H1 (cell line): ENCODE data around the gene LCN12. TPM values are rescaled to one million over a fixed set of nuclear protein-coding genes. Genes with fewer than 3 reads are reported as not detected.

ENCODE experiments used
- CTCF ChIA-PET: fragments of 300-600 bp; sonication (Branson Sonifier 250); formaldehyde crosslinking; loops from one replicate; lab custom pipeline; 2021; ENCODE audit not compliant: partially characterized antibody; lab: Charles Lee
- POLR2A ChIA-PET: fragments of 300-600 bp; sonication (Branson Sonifier 250); formaldehyde crosslinking; loops from one replicate; lab custom pipeline; 2021; ENCODE audit warnings: inconsistent platforms; ENCODE audit not compliant: partially characterized antibody; lab: Charles Lee
- DNase-seq, 2 experiments: peaks; one replicate each; pipeline versions ENCODE4 v3.0.0 to v3.0.0-alpha.2; 2010 to 2022; ENCODE audit warnings: low spot score in 2 of 2, low read depth in 1 of 2, mixed read lengths in 1 of 2
- FAIRE-seq: peaks from 2 replicates; lab custom pipeline; 2011; peaks lifted over from hg19 to GRCh38; lab: Jason Lieb, UNC
- H2AFZ ChIP-seq: 2 replicates; pipeline ENCODE4 v1.8.1; 2012; ENCODE audit warnings: low read length, inconsistent platforms
- H2AK5ac ChIP-seq: 2 replicates; pipeline ENCODE4 v1.6.1; 2013; ENCODE audit warnings: low read depth, low read length
- H2BK120ac ChIP-seq: replicated peaks from 2 replicates; pipeline ENCODE3; 2013; ENCODE audit warnings: low read depth, low read length, inconsistent platforms
- H2BK12ac ChIP-seq: 2 replicates; pipeline ENCODE4 v1.6.1; 2013; ENCODE audit warnings: low read depth, low read length
- H2BK15ac ChIP-seq: 2 replicates; pipeline ENCODE4 v1.6.1; 2013; ENCODE audit warnings: low read length
- H2BK20ac ChIP-seq: 2 replicates; pipeline ENCODE4 v1.6.1; 2013; ENCODE audit warnings: low read length
- H2BK5ac ChIP-seq: 2 replicates; pipeline ENCODE4 v1.6.1; 2013; ENCODE audit warnings: low read depth, low read length
- H3K14ac ChIP-seq: 2 replicates; pipeline ENCODE4 v1.6.1; 2013; ENCODE audit warnings: inconsistent platforms; ENCODE audit not compliant: insufficient read length
- H3K18ac ChIP-seq: 2 replicates; pipeline ENCODE4 v1.6.1; 2013; ENCODE audit warnings: low read length; ENCODE audit errors: extremely low read depth
- H3K23ac ChIP-seq: 2 replicates; pipeline ENCODE4 v1.6.1; 2013; ENCODE audit warnings: inconsistent platforms; ENCODE audit not compliant: insufficient read length
- H3K23me2 ChIP-seq: 2 replicates; pipeline ENCODE4 v1.6.1; 2013; ENCODE audit warnings: low read depth, low read length
- H3K27ac ChIP-seq: 2 replicates; pipeline ENCODE4 v1.6.1; 2011; ENCODE audit warnings: low read depth, low read length, inconsistent platforms
- H3K27me3 ChIP-seq, 4 experiments: replicated peaks in 1 of 4; 1 replicate in 1 of 4; 2 replicates in 3 of 4; pipeline versions ENCODE4 v1.6.1 to v1.8.1; 2011 to 2013; ENCODE audit warnings: low read length in 3 of 4, mild to moderate bottlenecking in 3 of 4, inconsistent platforms in 2 of 4, mixed read lengths in 2 of 4, moderate library complexity in 1 of 4; ENCODE audit not compliant: control insufficient read depth in 3 of 4, insufficient read depth in 3 of 4; ENCODE audit errors: extremely low read depth in 1 of 4
- H3K36me3 ChIP-seq, 4 experiments: 2 replicates each; pipeline versions ENCODE4 v1.6.1 to v1.8.1; 2011 to 2013; ENCODE audit warnings: mild to moderate bottlenecking in 4 of 4, low read length in 3 of 4, moderate library complexity in 2 of 4, control low read depth in 1 of 4, inconsistent platforms in 1 of 4; ENCODE audit not compliant: insufficient read depth in 4 of 4, control insufficient read depth in 2 of 4
- H3K4ac ChIP-seq: replicated peaks from 2 replicates; pipeline ENCODE3; 2013; ENCODE audit warnings: low read length, low read depth, mixed read lengths, inconsistent platforms; ENCODE audit not compliant: insufficient read length
- H3K4me1 ChIP-seq, 4 experiments: replicated peaks in 1 of 4; 1 replicate in 1 of 4; 2 replicates in 3 of 4; pipeline versions ENCODE4 v1.6.1 to v1.8.1; 2011 to 2013; ENCODE audit warnings: low read length in 3 of 4, inconsistent platforms in 2 of 4, mixed read lengths in 1 of 4; ENCODE audit not compliant: insufficient read depth in 4 of 4, control insufficient read depth in 3 of 4
- H3K4me2 ChIP-seq, 2 experiments: 2 replicates each; pipeline versions ENCODE4 v1.6.1 to v1.8.1; 2011 to 2013; ENCODE audit warnings: low read depth in 2 of 2, low read length in 2 of 2, control low read depth in 1 of 2, inconsistent platforms in 1 of 2, mild to moderate bottlenecking in 1 of 2; ENCODE audit not compliant: insufficient read depth in 1 of 2
- H3K4me3 ChIP-seq, 4 experiments: fragments of 200-600, 300-600 bp in 1 of 4; sonication (generic), shearing (Covaris generic), sonication (Bioruptor Twin) in 1 of 4; 2 replicates each; pipeline versions ENCODE4 v1.5.1 to v1.8.1; 2011 to 2016; ENCODE audit warnings: low read length in 4 of 4, low read depth in 3 of 4, control low read depth in 2 of 4, inconsistent platforms in 2 of 4, mild to moderate bottlenecking in 2 of 4, mixed read lengths in 1 of 4, moderate library complexity in 1 of 4; ENCODE audit not compliant: insufficient read depth in 2 of 4; ENCODE audit errors: extremely low read depth in 1 of 4
- H3K56ac ChIP-seq: replicated peaks from 2 replicates; pipeline ENCODE3; 2013; ENCODE audit warnings: low read depth, mild to moderate bottlenecking, mixed read lengths, low read length, inconsistent platforms; ENCODE audit not compliant: insufficient read length
- H3K79me1 ChIP-seq: 2 replicates; pipeline ENCODE4 v1.6.1; 2013; ENCODE audit warnings: low read depth, low read length, control low read depth
- H3K79me2 ChIP-seq, 2 experiments: 2 replicates each; pipeline versions ENCODE4 v1.6.1 to v1.8.1; 2012 to 2013; ENCODE audit warnings: low read length in 2 of 2, mild to moderate bottlenecking in 2 of 2, inconsistent platforms in 1 of 2; ENCODE audit not compliant: insufficient read depth in 2 of 2, control insufficient read depth in 1 of 2
- H3K9ac ChIP-seq, 4 experiments: replicated peaks in 1 of 4; 1 replicate in 1 of 4; 2 replicates in 3 of 4; pipeline versions ENCODE4 v1.6.1 to v1.8.1; 2011 to 2013; ENCODE audit warnings: low read depth in 3 of 4, low read length in 3 of 4, control low read depth in 2 of 4, mild to moderate bottlenecking in 2 of 4, moderate library complexity in 2 of 4, inconsistent platforms in 1 of 4; ENCODE audit errors: extremely low read depth in 1 of 4
- H3K9me3 ChIP-seq, 2 experiments: 2 replicates each; pipeline versions ENCODE4 v1.6.1 to v1.8.1; 2012 to 2013; ENCODE audit warnings: mild to moderate bottlenecking in 2 of 2, moderate library complexity in 2 of 2, control low read depth in 1 of 2, inconsistent platforms in 1 of 2, low read depth in 1 of 2, low read length in 1 of 2, mixed read lengths in 1 of 2; ENCODE audit not compliant: insufficient read depth in 2 of 2
- H4K20me1 ChIP-seq, 2 experiments: replicated peaks in 1 of 2; 2 replicates each; pipeline versions ENCODE3 to v1.8.1; 2011 to 2013; ENCODE audit warnings: inconsistent platforms in 2 of 2, low read length in 2 of 2, mild to moderate bottlenecking in 1 of 2; ENCODE audit not compliant: insufficient read depth in 2 of 2, control insufficient read depth in 1 of 2
- H4K5ac ChIP-seq: 2 replicates; pipeline ENCODE4 v1.6.1; 2013; ENCODE audit warnings: low read length, low read depth, mixed read lengths, inconsistent platforms; ENCODE audit not compliant: insufficient read length
- H4K8ac ChIP-seq: 2 replicates; pipeline ENCODE4 v1.8.0; 2013; ENCODE audit warnings: mild to moderate bottlenecking, moderate library complexity, low read length, inconsistent platforms; ENCODE audit not compliant: insufficient read depth; ENCODE audit errors: extremely low read depth
- H4K91ac ChIP-seq: replicated peaks from 2 replicates; pipeline ENCODE3; 2013; ENCODE audit warnings: low read length, mixed read lengths, inconsistent platforms; ENCODE audit not compliant: insufficient read length
- EZH2 ChIP-seq: fragments of 200-600 bp; sonication (generic); IDR thresholded peaks from 2 replicates; pipeline ENCODE4 v1.7.1; 2012; ENCODE audit warnings: low read depth, mild to moderate bottlenecking, moderate library complexity, low read length, inconsistent platforms; ENCODE audit not compliant: severe bottlenecking
- KDM5A ChIP-seq: fragments of 200-600 bp; IDR thresholded peaks from 2 replicates; pipeline ENCODE4 v1.7.1; 2012; ENCODE audit warnings: mild to moderate bottlenecking, low read length, inconsistent platforms, mixed read lengths
- SUZ12 ChIP-seq: fragments of 200-600 bp; sonication (generic); IDR thresholded peaks from 2 replicates; pipeline ENCODE4 v1.6.1; 2012; ENCODE audit warnings: mild to moderate bottlenecking, inconsistent platforms, low read length, moderate library complexity, mixed read lengths
- WGBS, 2 experiments: shearing (Covaris generic) in 1 of 2; methylation state at CpG; one replicate each; pipeline versions ENCODE4 v1.1.6 to v1.1.7; 2013 to 2015; ENCODE audit warnings: low lambda C conversion rate in 2 of 2, mixed read lengths in 2 of 2, inconsistent platforms in 1 of 2, low coverage in 1 of 2, missing lambda C conversion rate in 1 of 2; ENCODE audit not compliant: insufficient replicate concordance in 2 of 2, insufficient coverage in 1 of 2, insufficient read length in 1 of 2; ENCODE audit errors: extremely low coverage in 1 of 2, missing lambda C conversion rate in 1 of 2; 5-methylcytosine and 5-hydroxymethylcytosine counted together
- polyA plus RNA-seq, 7 experiments: library from polyadenylated mRNA; depleted of rRNA in 3 of 7; stranded (reverse) in 5 of 7; unstranded in 2 of 7; fragments of >200 nt in 5 of 7; fragments of 200-250 nt in 2 of 7; gene quantifications; 1 replicate in 5 of 7; 2 replicates in 1 of 7; 4 replicates in 1 of 7; pipeline versions ENCODE4 v1.2.1 to v1.2.3, GENCODE V29; 2011 to 2013; ENCODE audit warnings: missing spikeins in 2 of 7, mixed read lengths in 2 of 7
- total RNA-seq: library from RNA; stranded (reverse); fragmentation: NEBNext Ultra II Directional; extraction: Animal tissue kit (Norgen Biotek cat#: 25700); gene quantifications from 2 replicates; pipeline ENCODE4 v1.2.1, GENCODE V29; 2021

Gene LCN12
- total and polyA plus RNA-seq, 2 of the 8 experiments (the other 6 are each of a cell fraction or from before 2014, with no cell fraction given), result 1.1 to 1.7 TPM

DNA sequence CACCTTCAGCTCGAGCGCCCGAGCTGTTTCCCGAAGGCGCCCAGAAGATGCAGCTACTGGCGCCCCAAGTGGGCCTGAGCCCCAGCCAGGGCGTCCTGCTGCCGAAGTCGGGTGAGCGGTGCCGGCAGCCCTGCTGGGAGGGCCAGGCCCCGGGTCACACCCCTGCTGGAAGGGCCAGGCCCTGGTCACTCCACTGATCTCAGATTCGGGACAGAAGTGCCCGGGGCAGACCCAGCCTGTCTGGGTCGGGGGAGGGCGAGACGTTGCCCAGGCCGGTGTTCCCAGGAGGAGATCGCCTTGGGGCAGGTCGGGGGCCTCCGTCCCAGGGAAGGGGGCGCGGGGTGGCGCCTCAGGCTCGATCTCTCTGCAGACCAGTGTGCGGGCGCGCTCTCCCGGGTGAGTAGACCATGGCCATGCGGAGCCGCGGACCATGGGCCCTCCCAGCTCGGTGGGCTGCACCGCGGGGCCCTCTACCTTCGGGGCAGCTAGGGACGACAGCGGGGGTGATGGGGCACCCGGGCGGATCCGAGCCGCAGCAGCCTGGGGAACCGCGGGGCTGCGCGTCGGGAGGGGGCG is 33.0 kb downstream of the LCN12 start:
- Histone ChIP-seq H3K79me2 (no peaks in the 10 kb centered on the region), H2BK15ac (no peak overlapping the region), H3K14ac (no peak overlapping the region), H3K27me3 (peaks cover 13 to 39% (median 35%) of the 10 kb centered on the region in 4 experiments), H4K20me1 (peaks cover 0 to 1% of the 10 kb centered on the region in 2 experiments), H3K4me2 (peak overlapping the region; percentile 69 to 87), H3K4me1 (peaks cover 0 to 4% (median 2%) of the 10 kb centered on the region in 4 experiments; a peak in 2 of 7 replicates), H3K4me3 (peak overlapping the region; percentile 21 to 68 (median 44)), H3K9ac (no peak overlapping the region), H3K56ac (no peak overlapping the region), H2BK20ac (no peak overlapping the region), H3K18ac (no peak overlapping the region; the same call in 1 of the 2 replicates), H2BK120ac (no peak overlapping the region), H4K91ac (no peak overlapping the region), H3K27ac (no peak overlapping the region), H2AFZ (no peak overlapping the region), H4K5ac (no peak overlapping the region), H3K23me2 (peaks cover 12% of the 10 kb centered on the region; the same call in 1 of the 2 replicates), H2BK12ac (no peak overlapping the region), H3K23ac (no peak overlapping the region), H3K9me3 (no peaks in the 10 kb centered on the region), H3K4ac (no peak overlapping the region), H4K8ac (no peak overlapping the region), H3K79me1 (no peaks in the 10 kb centered on the region), H2BK5ac (no peak overlapping the region), H3K36me3 (no peaks in the 10 kb centered on the region), H2AK5ac (no peak overlapping the region)
- FAIRE-seq, result no peak
- WGBS, 2 experiments, result 5% methylated on average over 26 of the region's 48 CpGs; no CpG with 5 or more reads in 1 of the 2 experiments
- DNase-seq, result peak in 1 of 2 experiments; percentile 70
- TF ChIP-seq SUZ12 (peak; percentile 66), KDM5A (no peak), EZH2 (peak; percentile 64)
- ChIA-PET CTCF (interaction anchor here (0.9 to 2.2 kb wide), 9 partner anchors 11 to 141 kb away, joined by 3 to 9 read pairs (median 4); partner anchors contain the start of gene SAPCD2), POLR2A (interaction anchor here (0.5 to 1.1 kb wide), 2 partner anchors 11 to 152 kb away, joined by 3 to 4 read pairs; partner anchors contain the start of gene CLIC3)
